Measurements from ENCODE around the gene AGL.

Gene AGL

DNA sequence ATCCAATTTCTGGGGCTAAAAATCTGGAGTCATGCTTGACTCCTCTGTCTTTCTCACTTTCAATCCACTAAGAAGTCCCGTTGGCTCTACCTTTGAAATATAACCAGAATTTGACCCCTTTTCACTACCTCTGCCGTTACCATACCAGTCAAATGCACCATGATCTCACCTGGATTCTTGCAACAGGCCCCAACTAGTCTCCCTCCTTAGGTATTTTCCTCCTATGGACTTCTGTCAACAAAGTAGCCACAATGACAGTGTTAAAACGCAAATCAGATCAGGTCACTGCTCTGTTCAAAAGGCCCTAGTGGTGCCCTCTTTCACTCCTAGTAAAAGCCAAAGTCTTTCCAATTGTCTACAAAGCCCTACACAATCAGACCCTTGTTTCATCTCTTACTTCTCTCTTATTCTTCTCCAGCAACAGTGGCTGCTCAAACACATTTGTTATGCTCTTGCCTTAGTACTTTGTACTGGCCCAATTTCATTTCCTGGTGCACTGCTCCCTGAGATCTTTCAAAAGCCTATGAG lies 35.7 kb upstream of the AGL start:
- Histone ChIP-seq H3K79me2 (ENCODE audit: insufficient read depth, low read length) (no peaks in the 10 kb centered on the region), H3K9ac (ENCODE audit: low read depth, low read length, poor library complexity, severe bottlenecking) (no peak overlapping the region), H3K9me3 (ENCODE audit: insufficient read depth, low read depth, low read length) (no peaks in the 10 kb centered on the region), H3K36me3 (ENCODE audit: insufficient read depth, low read length) (no peaks in the 10 kb centered on the region), H3K9me2 (replicated peaks; ENCODE audit: low read depth, low read length) (no peaks in the 10 kb centered on the region), H2AFZ (ENCODE audit: low read length) (no peak overlapping the region), H3K4me2 (ENCODE audit: low read depth, low read length, poor library complexity, severe bottlenecking) (no peak overlapping the region), H3K27me3 (ENCODE audit: insufficient read depth, low read length, poor library complexity, severe bottlenecking) (no peaks in the 10 kb centered on the region), H4K20me1 (ENCODE audit: insufficient read depth, low read length, poor library complexity, severe bottlenecking) (no peaks in the 10 kb centered on the region), H3F3A (ENCODE audit: low read depth) (no peaks in the 10 kb centered on the region), H3K4me1 (ENCODE audit: insufficient read depth, low read length, poor library complexity, severe bottlenecking) (peaks cover 9% of the 10 kb centered on the region), H3K4me3 (ENCODE audit: low read length, poor library complexity, severe bottlenecking) (no peak overlapping the region)
- no peak for TF ChIP-seq EZH2phosphoT487 (IDR thresholded peaks at IDR 0.05; ENCODE audit: borderline replicate concordance)
- TF ChIP-seq, protein P1, sequence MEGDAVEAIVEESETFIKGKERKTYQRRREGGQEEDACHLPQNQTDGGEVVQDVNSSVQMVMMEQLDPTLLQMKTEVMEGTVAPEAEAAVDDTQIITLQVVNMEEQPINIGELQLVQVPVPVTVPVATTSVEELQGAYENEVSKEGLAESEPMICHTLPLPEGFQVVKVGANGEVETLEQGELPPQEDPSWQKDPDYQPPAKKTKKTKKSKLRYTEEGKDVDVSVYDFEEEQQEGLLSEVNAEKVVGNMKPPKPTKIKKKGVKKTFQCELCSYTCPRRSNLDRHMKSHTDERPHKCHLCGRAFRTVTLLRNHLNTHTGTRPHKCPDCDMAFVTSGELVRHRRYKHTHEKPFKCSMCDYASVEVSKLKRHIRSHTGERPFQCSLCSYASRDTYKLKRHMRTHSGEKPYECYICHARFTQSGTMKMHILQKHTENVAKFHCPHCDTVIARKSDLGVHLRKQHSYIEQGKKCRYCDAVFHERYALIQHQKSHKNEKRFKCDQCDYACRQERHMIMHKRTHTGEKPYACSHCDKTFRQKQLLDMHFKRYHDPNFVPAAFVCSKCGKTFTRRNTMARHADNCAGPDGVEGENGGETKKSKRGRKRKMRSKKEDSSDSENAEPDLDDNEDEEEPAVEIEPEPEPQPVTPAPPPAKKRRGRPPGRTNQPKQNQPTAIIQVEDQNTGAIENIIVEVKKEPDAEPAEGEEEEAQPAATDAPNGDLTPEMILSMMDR (conservative IDR thresholded peaks at IDR 0.05; ENCODE audit: low read length), result no peak

DNA sequence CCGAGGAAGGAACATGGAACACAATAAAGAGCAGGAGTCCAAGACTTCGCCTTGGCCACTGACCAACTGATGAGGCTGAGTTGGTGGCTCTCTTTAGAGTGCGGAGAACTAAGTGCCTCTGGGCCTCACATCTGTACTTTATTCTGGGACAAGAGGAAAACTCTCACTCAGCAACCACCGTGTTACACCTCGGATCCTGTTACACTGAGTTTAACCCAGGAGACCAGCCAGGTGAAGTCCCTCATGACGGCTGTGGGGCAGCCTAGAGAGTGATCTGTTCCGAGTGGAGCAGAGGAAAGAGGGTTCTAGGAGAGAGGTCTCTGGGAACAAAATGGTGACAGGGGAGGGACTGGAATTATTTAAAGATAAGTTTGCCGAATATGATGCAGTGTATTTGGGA lies 33.5 kb upstream of the AGL start:
- no peaks in the 10 kb centered on the region for H3F3A ChIP-seq (ENCODE audit: low read depth)
- H3K9me3 ChIP-seq (ENCODE audit: insufficient read depth, low read depth, low read length), result no peaks in the 10 kb centered on the region
- H3K36me3 ChIP-seq (ENCODE audit: insufficient read depth, low read length), result no peaks in the 10 kb centered on the region
- H3K4me1 ChIP-seq (ENCODE audit: insufficient read depth, low read length, poor library complexity, severe bottlenecking), result peaks cover 6% of the 10 kb centered on the region
- no peaks in the 10 kb centered on the region for H3K9me2 ChIP-seq (replicated peaks; ENCODE audit: low read depth, low read length)
- no peak overlapping the region for H2AFZ ChIP-seq (ENCODE audit: low read length)
- no peak overlapping the region for H3K9ac ChIP-seq (ENCODE audit: low read depth, low read length, poor library complexity, severe bottlenecking)
- no peaks in the 10 kb centered on the region for H3K79me2 ChIP-seq (ENCODE audit: insufficient read depth, low read length)
- H3K27me3 ChIP-seq (ENCODE audit: insufficient read depth, low read length, poor library complexity, severe bottlenecking), result no peaks in the 10 kb centered on the region
- H3K4me2 ChIP-seq (ENCODE audit: low read depth, low read length, poor library complexity, severe bottlenecking), result no peak overlapping the region
- no peaks in the 10 kb centered on the region for H4K20me1 ChIP-seq (ENCODE audit: insufficient read depth, low read length, poor library complexity, severe bottlenecking)
- H3K4me3 ChIP-seq (ENCODE audit: low read length, poor library complexity, severe bottlenecking), result no peak overlapping the region
- TF ChIP-seq EZH2phosphoT487 (IDR thresholded peaks at IDR 0.05; ENCODE audit: borderline replicate concordance), result no peak
- TF ChIP-seq, protein P1 (conservative IDR thresholded peaks at IDR 0.05; ENCODE audit: low read length), result no peak

DNA sequence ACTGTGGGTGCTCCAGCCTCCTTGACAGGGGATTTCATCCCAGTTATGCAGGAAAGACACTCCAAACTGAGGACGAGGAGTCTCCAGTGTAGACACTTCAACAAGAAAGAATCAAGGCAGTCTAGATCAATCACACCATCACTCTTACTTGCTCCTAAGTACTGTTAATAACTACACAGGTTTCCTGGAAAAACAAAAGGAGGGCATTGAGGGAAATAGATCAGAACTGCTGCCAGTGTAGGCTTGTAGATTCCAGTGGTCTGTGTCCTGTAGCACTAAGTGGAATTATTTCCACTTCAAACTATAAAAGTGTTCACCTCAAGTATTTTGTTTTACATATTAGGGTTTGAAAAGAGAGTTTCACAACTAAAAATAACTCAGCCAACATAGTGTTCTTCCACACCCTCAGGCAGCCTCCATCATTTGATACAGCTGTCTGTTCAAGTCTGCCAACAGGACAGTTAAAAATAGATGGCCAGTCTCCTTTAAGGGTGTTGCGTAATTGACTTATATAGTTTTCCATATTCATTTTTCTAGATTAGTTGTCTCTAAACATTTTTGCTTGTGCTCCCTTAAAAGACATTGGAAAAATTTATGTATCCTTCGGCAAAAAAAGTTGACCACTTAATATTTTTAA lies 32.0 kb upstream of the AGL start:
- H3K27me3 ChIP-seq (ENCODE audit: insufficient read depth, low read length, poor library complexity, severe bottlenecking), result no peaks in the 10 kb centered on the region
- H3K9me2 ChIP-seq (replicated peaks; ENCODE audit: low read depth, low read length), result no peaks in the 10 kb centered on the region
- no peaks in the 10 kb centered on the region for H3K79me2 ChIP-seq (ENCODE audit: insufficient read depth, low read length)
- no peaks in the 10 kb centered on the region for H3K36me3 ChIP-seq (ENCODE audit: insufficient read depth, low read length)
- H2AFZ ChIP-seq (ENCODE audit: low read length), result 0 out of 2 replicates have a peak overlapping the region, but pooled peaks have one; percentile 18
- no peaks in the 10 kb centered on the region for H3F3A ChIP-seq (ENCODE audit: low read depth)
- H3K9ac ChIP-seq (ENCODE audit: low read depth, low read length, poor library complexity, severe bottlenecking), result no peak overlapping the region
- H3K4me2 ChIP-seq (ENCODE audit: low read depth, low read length, poor library complexity, severe bottlenecking), result no peak overlapping the region
- TF ChIP-seq, protein P1 (conservative IDR thresholded peaks at IDR 0.05; ENCODE audit: low read length), result no peak
- no peak for TF ChIP-seq EZH2phosphoT487 (IDR thresholded peaks at IDR 0.05; ENCODE audit: borderline replicate concordance)
- peaks cover 6% of the 10 kb centered on the region for H3K4me1 ChIP-seq (ENCODE audit: insufficient read depth, low read length, poor library complexity, severe bottlenecking)
- no peaks in the 10 kb centered on the region for H4K20me1 ChIP-seq (ENCODE audit: insufficient read depth, low read length, poor library complexity, severe bottlenecking)
- no peaks in the 10 kb centered on the region for H3K9me3 ChIP-seq (ENCODE audit: insufficient read depth, low read depth, low read length)
- H3K4me3 ChIP-seq (ENCODE audit: low read length, poor library complexity, severe bottlenecking), result no peak overlapping the region

All from Loucy (cell line).